HG03159 (cell line): Measurements from ENCODE around the gene TPRG1.

Source experiments
- ATAC-seq: cut with Tn5 transposase; IDR thresholded peaks from one replicate; pipeline ENCODE4 v1.9.1; 2021; ENCODE audit warnings: mild to moderate bottlenecking, moderate library complexity; ENCODE audit not compliant: unreplicated experiment

TPRG1 gene

GRCh38 chr3:189165092-189165612 lies 6.6 kb upstream of the TPRG1 start:
- no peak for ATAC-seq

GRCh38 chr3:189166321-189166720 lies 5.5 kb upstream of the TPRG1 start:
- ATAC-seq, result no peak

GRCh38 chr3:189167027-189167766 lies 4.6 kb upstream of the TPRG1 start:
- no peak for ATAC-seq

GRCh38 chr3:189168711-189169110 lies 3.1 kb upstream of the TPRG1 start:
- no peak for ATAC-seq

GRCh38 chr3:189169728-189170127 lies 2.0 kb upstream of the TPRG1 start:
- ATAC-seq, result no peak

- no peak for ATAC-seq
Measured at GRCh38 chr3:189170559-189170958, 1.2 kb upstream of the TPRG1 start.

- ATAC-seq, result no peak
Measured at GRCh38 chr3:189172668-189173419, 1.1 kb downstream of the TPRG1 start.

DNA sequence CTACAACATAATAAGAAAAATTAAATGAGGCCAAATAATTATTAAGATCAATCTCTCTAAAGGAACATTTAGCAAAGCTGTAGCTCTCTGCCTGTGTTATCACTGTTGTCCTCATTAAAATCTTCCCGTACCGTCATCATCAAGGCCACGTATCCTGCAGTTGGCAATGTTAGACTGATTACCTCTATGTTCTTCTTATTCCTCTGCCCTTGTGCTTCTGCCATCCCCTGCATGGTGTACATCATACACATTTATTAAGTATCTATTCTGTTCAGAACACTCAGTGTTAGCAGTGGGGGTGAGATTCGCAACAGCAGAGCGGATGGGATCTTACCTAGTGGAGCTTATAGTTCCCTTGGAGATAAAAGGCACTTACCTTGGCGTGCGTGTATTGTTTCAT lies 12.8 kb downstream of the TPRG1 start:
- ATAC-seq, result no peak

- ATAC-seq, result no peak
Measured at GRCh38 chr3:189186101-189186500, 14.3 kb downstream of the TPRG1 start.

DNA sequence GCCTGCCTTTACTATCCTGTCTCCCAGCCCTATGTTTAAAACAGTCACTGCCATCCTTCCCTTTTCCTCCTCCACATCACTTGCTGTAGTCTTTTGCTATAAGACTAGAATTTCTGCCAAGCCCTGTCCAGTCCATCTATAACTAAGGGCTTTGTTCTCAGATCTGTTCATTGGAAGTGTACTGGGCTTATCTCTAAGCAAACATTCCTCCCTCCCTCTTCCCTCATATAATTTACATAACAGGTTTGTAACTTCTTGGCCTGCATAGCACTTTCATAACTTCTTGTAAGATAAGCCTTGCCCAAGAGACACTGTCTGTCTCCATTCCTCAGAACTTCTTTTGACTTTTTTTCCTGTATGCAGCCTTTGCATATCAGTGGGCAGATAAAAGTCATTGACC lies 16.7 kb downstream of the TPRG1 start:
- ATAC-seq, result no peak

DNA sequence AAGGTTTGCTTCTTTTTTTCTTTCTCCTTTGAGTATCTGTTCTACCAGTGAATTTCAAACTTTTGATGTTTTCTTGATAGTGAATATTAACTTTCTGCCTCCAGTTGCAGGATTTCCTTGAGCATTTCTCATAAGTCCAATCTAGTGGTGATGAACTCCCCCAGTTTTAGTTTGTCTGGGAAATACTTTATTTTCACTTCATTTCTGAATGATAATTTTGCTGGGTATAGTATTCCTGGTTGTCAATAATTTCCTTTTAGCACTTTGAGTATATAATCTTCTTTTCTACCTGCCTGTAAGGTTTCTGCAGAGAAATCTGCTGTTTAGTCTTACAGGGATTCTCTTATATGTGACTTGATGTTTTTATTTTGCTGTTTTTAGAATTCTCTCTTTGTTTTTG lies 21.0 kb downstream of the TPRG1 start:
- no peak for ATAC-seq

GRCh38 chr3:189195302-189195701 lies 23.5 kb downstream of the TPRG1 start:
- no peak for ATAC-seq

DNA sequence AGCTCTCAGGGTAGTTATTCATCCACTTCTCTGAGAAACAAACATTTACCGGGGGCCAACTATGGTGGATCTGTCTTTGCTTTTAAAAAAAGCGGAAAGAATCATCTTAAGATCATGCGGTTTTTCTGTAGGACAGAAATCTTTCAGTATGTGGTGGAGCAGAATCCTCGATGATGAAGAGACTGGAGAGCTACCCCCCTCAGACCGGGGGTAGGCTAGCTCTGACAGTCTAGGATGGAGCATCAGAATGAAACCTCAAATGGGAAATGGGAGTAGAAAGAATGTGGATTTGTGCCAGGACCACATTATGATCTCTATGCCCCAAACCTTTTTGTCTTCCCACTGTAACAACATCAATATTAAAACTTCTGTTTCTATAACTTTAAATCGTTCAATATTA lies 30.3 kb downstream of the TPRG1 start:
- ATAC-seq, result no peak

DNA sequence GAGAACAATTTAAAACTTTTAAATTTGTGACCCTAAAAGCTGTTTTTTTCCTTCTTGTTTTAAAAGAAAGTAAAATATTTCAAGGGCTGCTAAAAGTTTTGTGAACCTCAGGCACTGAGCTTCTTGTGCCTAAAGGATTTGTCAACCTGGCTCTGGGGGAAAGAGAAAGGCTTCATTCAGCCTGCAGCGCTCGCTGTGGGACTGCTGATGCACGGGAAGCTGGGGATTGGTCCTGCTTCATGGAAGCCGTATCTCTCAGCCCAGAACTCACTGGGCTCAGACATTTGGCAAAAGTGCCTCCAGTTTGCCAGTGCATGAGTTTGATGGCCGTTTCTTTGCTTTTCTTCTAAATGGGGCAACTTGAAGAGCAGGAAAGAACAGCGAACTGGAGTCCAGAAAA lies 30.8 kb downstream of the TPRG1 start:
- no peak for ATAC-seq

DNA sequence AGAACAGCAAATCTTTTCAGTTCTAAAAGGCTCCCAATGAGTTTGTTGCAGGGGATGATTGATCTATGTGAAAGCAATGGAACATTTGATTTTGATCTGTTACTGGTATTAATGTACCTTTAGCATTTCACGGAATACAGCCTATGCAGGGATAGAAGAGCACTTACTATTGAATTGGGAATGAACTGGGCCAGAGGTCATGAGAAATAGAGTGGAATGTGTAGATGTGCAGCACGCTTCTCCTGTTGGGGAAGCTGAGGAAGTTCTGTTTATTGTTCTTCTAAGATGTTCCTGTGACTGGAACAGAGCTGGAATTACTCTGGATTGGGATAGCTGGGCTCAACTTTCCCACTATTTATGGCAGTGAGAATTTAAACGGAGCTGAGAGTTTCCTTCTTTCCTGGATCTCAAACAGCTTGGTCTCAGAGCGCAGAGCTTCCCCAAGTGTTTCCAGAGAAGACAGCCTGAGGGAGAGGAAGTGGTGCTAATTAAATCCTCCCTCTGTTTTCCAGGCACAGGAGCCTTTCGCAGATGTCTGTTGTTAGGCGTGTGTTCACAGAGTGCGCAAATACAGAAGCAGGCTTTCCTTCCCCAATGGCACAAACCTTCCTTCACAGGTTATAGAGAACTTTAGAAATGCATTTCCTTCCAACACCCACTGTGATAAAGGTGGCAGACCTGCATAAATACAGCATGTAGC lies 32.5 kb downstream of the TPRG1 start:
- no peak for ATAC-seq

DNA sequence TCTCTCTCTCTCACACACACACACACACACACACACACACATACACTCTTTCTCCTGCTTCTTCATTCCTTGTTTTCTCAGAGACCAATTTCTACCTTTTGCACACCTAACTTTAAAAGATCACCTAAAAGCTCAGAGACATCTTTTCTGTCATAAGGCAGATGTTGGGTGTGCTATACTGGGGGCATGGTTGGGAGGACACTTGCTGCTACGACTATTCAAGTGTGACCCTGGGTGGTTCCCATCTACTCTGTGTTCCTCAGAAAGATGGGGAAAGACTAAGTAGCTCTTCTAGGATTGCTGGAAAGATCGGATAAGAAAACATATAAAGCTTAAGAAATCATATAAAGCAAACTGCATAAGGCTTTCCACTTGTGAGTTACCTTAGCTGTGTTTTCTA lies 33.2 kb downstream of the TPRG1 start:
- ATAC-seq, result no peak

GRCh38 chr3:189210251-189210770 lies 38.5 kb downstream of the TPRG1 start:
- no peak for ATAC-seq

GRCh38 chr3:189212681-189213080 lies 40.9 kb downstream of the TPRG1 start:
- ATAC-seq, result no peak

DNA sequence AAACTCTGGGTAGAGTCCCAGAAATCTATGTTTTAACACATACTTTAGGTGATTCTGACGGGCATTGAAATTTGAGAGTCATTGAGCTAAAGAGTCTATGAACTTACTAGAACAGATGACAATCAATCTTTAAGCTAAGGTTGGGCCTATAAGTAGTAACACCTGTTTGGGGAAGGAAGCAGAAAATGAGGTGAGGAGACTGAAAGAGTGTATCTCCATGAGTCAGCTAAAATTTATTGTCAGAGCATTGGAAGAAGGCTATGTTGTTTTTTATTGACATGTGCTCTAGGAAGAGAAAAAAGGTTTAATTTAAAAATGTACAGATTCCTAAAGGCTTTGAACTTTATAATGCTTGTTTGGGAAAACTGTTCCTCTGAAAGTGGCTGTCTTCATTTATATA lies 42.9 kb downstream of the TPRG1 start:
- ATAC-seq, result no peak

GRCh38 chr3:189222927-189223636 lies 51.3 kb downstream of the TPRG1 start:
- ATAC-seq, result no peak

DNA sequence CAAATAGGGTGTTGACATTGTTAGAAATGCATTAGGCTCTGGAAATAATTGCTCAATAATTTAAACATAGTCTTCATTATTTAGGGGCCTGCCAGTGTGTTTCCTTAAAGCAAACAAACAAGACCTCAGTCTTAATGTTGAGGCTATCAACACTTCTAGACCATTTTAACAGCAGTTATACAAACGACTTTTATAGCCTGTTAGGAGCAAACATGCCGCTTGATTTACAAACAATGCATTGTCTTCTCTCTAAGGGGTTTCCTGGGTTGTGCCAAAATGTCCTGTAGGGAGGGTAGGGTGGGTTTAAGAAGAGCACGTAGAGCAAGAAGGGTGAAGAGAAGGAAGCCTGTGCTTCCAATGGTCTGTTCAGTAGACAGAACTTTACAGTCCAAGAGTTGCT lies 53.7 kb downstream of the TPRG1 start:
- no peak for ATAC-seq
